Measurements from ENCODE around the gene FKBP1A.

FKBP1A gene

GRCh38 chr20:1325173-1326030, 67.5 kb downstream of the FKBP1A start (continued):
- no peak for TF ChIP-seq FEZF1 (tag by site-specific recombination; IDR thresholded peaks at IDR 0.05)
- peak; percentile 59 for TF ChIP-seq PRDM10 (tag by site-specific recombination; IDR thresholded peaks at IDR 0.05)
- TF ChIP-seq ZNF10 (tag by site-specific recombination; IDR thresholded peaks at IDR 0.05), result no peak
- peak; percentile 68 for TF ChIP-seq KLF9 (tag by site-specific recombination; IDR thresholded peaks at IDR 0.05; ENCODE audit: low read depth)
- no peak; the same call in 1 of the 2 replicates for TF ChIP-seq ZNF639 (tag by site-specific recombination; IDR thresholded peaks at IDR 0.05)
- TF ChIP-seq ZNF394 (tag by site-specific recombination; IDR thresholded peaks at IDR 0.05; ENCODE audit: borderline replicate concordance), result 0 out of 2 replicates have a peak, but pooled peaks have one; percentile 30
- no peak for TF ChIP-seq ZNF544 (tag by site-specific recombination; IDR thresholded peaks at IDR 0.05)
- TF ChIP-seq ZNF266 (tag by site-specific recombination; IDR thresholded peaks at IDR 0.05; ENCODE audit: low read depth), result no peak
- TF ChIP-seq SETDB1 (IDR thresholded peaks at IDR 0.05; ENCODE audit: insufficient read length, low read length), result no peak
- no peak for TF ChIP-seq ZNF776 (tag by site-specific recombination; IDR thresholded peaks at IDR 0.05; ENCODE audit: borderline replicate concordance)
- TF ChIP-seq ZNF157 (tag by site-specific recombination; IDR thresholded peaks at IDR 0.05), result no peak
- no peak for TF ChIP-seq ZNF654 (tag by site-specific recombination; IDR thresholded peaks at IDR 0.05; ENCODE audit: low read depth)
- TF ChIP-seq ZNF660 (tag by site-specific recombination; IDR thresholded peaks at IDR 0.05), result no peak
- no peak for TF ChIP-seq ZSCAN16 (tag by site-specific recombination; IDR thresholded peaks at IDR 0.05)
- TF ChIP-seq ZNF140 (tag by site-specific recombination; IDR thresholded peaks at IDR 0.05), result no peak
- TF ChIP-seq SCRT2 (tag by site-specific recombination; IDR thresholded peaks at IDR 0.05), result peak; percentile 94
- TF ChIP-seq REPIN1 (tag by site-specific recombination; IDR thresholded peaks at IDR 0.05; ENCODE audit: low read depth), result no peak
- TF ChIP-seq ZNF561 (tag by site-specific recombination; IDR thresholded peaks at IDR 0.05; ENCODE audit: borderline replicate concordance), result no peak
- no peak for TF ChIP-seq ZNF211 (tag by site-specific recombination; IDR thresholded peaks at IDR 0.05; ENCODE audit: low read depth)
- TF ChIP-seq ZNF184 (tag by site-specific recombination; IDR thresholded peaks at IDR 0.05), result peak; percentile 46; the same call in 1 of the 2 replicates
- TF ChIP-seq TSHZ1 (tag by site-specific recombination; IDR thresholded peaks at IDR 0.05; ENCODE audit: borderline replicate concordance), result no peak
- peak; percentile 49; the same call in 1 of the 2 replicates for TF ChIP-seq ZNF501 (tag by site-specific recombination; IDR thresholded peaks at IDR 0.05)
- no peak for TF ChIP-seq ZNF777 (tag by site-specific recombination; IDR thresholded peaks at IDR 0.05; ENCODE audit: borderline replicate concordance)
- TF ChIP-seq KLF1 (tag by site-specific recombination; IDR thresholded peaks at IDR 0.05), result no peak
- no peak for TF ChIP-seq ZNF768 (tag by site-specific recombination; IDR thresholded peaks at IDR 0.05)
- no peak for TF ChIP-seq ZNF221 (tag by site-specific recombination; IDR thresholded peaks at IDR 0.05; ENCODE audit: borderline replicate concordance)
- TF ChIP-seq SP2 (tag by site-specific recombination; IDR thresholded peaks at IDR 0.05), result peak; percentile 62
- TF ChIP-seq HIC1 (tag by site-specific recombination; IDR thresholded peaks at IDR 0.05), result no peak
- TF ChIP-seq ZBTB1 (tag by site-specific recombination; IDR thresholded peaks at IDR 0.05), result no peak
- no peak for TF ChIP-seq ZNF521 (tag by site-specific recombination; IDR thresholded peaks at IDR 0.05)
